Liver (tissue), 3 donors: ENCODE data around the gene ZNF423.

Experiments used
- ATF3 ChIP-seq: IDR thresholded peaks from 2 replicates; pipeline ENCODE4 v1.6.1; 2016; ENCODE audit warnings: antibody characterized with exemption
- CTCF ChIP-seq: fragments of 150-350 bp; IDR thresholded peaks from 2 replicates; pipeline ENCODE4 v1.5.1; 2017; ENCODE audit warnings: improper control_type of control experiment, low read depth, low read length; ENCODE audit not compliant: missing input control
- EGR1 ChIP-seq, 2 donors: IDR thresholded peaks; 2 replicates each; pipeline ENCODE4 v1.6.1; 2016 to 2018; ENCODE audit warnings: antibody characterized with exemption in 2 of 2, low read depth in 2 of 2
- FOXA1 ChIP-seq: IDR thresholded peaks from 2 replicates; pipeline ENCODE4 v1.6.1; 2016; ENCODE audit warnings: antibody characterized with exemption
- GABPA ChIP-seq, 2 donors: IDR thresholded peaks in 1 of 2; conservative IDR thresholded peaks in 1 of 2; 2 replicates each; pipeline ENCODE4 v1.6.1; 2016; ENCODE audit warnings: antibody characterized with exemption in 2 of 2, mild to moderate bottlenecking in 1 of 2, moderate library complexity in 1 of 2
- MAX ChIP-seq: IDR thresholded peaks from 2 replicates; pipeline ENCODE4 v1.6.1; 2016; ENCODE audit warnings: antibody characterized with exemption
- NR2F2 ChIP-seq: IDR thresholded peaks from 2 replicates; pipeline ENCODE4 v1.6.1; 2016; ENCODE audit warnings: antibody characterized with exemption
- RAD21 ChIP-seq, 2 donors: IDR thresholded peaks; 2 replicates each; pipeline ENCODE4 v1.6.1; 2016; ENCODE audit warnings: antibody characterized with exemption in 2 of 2, mild to moderate bottlenecking in 2 of 2
- REST ChIP-seq: IDR thresholded peaks from 2 replicates; pipeline ENCODE4 v1.6.1; 2016; ENCODE audit warnings: antibody characterized with exemption, mild to moderate bottlenecking
- SP1 ChIP-seq: IDR thresholded peaks from 2 replicates; pipeline ENCODE4 v1.6.1; 2018; ENCODE audit warnings: antibody characterized with exemption, mild to moderate bottlenecking
- TAF1 ChIP-seq: conservative IDR thresholded peaks from 2 replicates; pipeline ENCODE4 v1.6.1; 2016; ENCODE audit warnings: antibody characterized with exemption, mild to moderate bottlenecking
- YY1 ChIP-seq: IDR thresholded peaks from 2 replicates; pipeline ENCODE4 v1.6.1; 2016; ENCODE audit warnings: antibody characterized with exemption, mild to moderate bottlenecking
- ZBTB33 ChIP-seq: IDR thresholded peaks from 2 replicates; pipeline ENCODE4 v1.6.1; 2016; ENCODE audit warnings: antibody characterized with exemption
- donor health status: healthy.
- donor health status: healthy.

GRCh38 chr16:49634235-49635008 is 221.5 kb downstream of the ZNF423 start:
- TF ChIP-seq CTCF, result no peak
- no peak for TF ChIP-seq GABPA (IDR thresholded peaks at IDR 0.05 in 1 of 2, conservative IDR thresholded peaks at IDR 0.05 in 1 of 2)
- no peak for TF ChIP-seq SP1
- no peak for TF ChIP-seq REST
- TF ChIP-seq RAD21 (IDR thresholded peaks at IDR 0.05), result no peak
- no peak for TF ChIP-seq YY1
- TF ChIP-seq EGR1 (IDR thresholded peaks at IDR 0.05; ENCODE audit: low read depth in 2 of 2), result no peak
- TF ChIP-seq TAF1, result no peak
- no peak for TF ChIP-seq ZBTB33
- no peak for TF ChIP-seq NR2F2
- no peak for TF ChIP-seq ATF3
- no peak for TF ChIP-seq MAX
- no peak for TF ChIP-seq FOXA1
